H1 (cell line): ENCODE measurements around the gene CXCL16. TPM values are rescaled to one million over a fixed set of nuclear protein-coding genes. Genes with fewer than 3 reads are reported as not detected.

Experiments used
- ASH2L ChIP-seq: fragments of 200-600, 300-600 bp; sonication (generic); IDR thresholded peaks from one replicate; pipeline ENCODE4 v1.7.1; 2017; ENCODE audit warnings: low read length
- ATF2 ChIP-seq: IDR thresholded peaks from 2 replicates; pipeline ENCODE4 v1.6.1; 2012; ENCODE audit warnings: low read length, inconsistent platforms
- ATF3 ChIP-seq: IDR thresholded peaks from 2 replicates; pipeline ENCODE4 v1.6.1; 2011; ENCODE audit warnings: low read depth, mild to moderate bottlenecking, low read length; ENCODE audit not compliant: insufficient read depth
- CBX8 ChIP-seq: fragments of 300-800, 300-1000 bp; sonication (generic); IDR thresholded peaks from 2 replicates; pipeline ENCODE4 v1.7.1; 2016; ENCODE audit warnings: low read depth, low read length, borderline replicate concordance
- CHD1 ChIP-seq: IDR thresholded peaks from 2 replicates; pipeline ENCODE4 v1.6.1; 2012; ENCODE audit warnings: low read depth, low read length, improper control_type of control experiment
- CTBP2 ChIP-seq: IDR thresholded peaks from 2 replicates; pipeline ENCODE4 v1.7.0; 2011; ENCODE audit warnings: borderline replicate concordance, mild to moderate bottlenecking, moderate library complexity, mixed read lengths, low read length; ENCODE audit not compliant: insufficient read depth, insufficient read length
- E2F6 ChIP-seq: IDR thresholded peaks from 2 replicates; pipeline ENCODE4 v1.6.1; 2012; ENCODE audit warnings: inconsistent platforms
- FOSL1 ChIP-seq: IDR thresholded peaks from 2 replicates; pipeline ENCODE4 v1.6.1; 2011; ENCODE audit warnings: mild to moderate bottlenecking, low read depth, low read length, moderate library complexity; ENCODE audit not compliant: insufficient read depth
- KDM4A ChIP-seq: IDR thresholded peaks from one replicate; pipeline ENCODE4 v1.7.1; 2012; ENCODE audit warnings: low read depth, mild to moderate bottlenecking, moderate library complexity, low read length, inconsistent platforms; ENCODE audit not compliant: severe bottlenecking
- KDM5A ChIP-seq: fragments of 200-600 bp; IDR thresholded peaks from 2 replicates; pipeline ENCODE4 v1.7.1; 2012; ENCODE audit warnings: mild to moderate bottlenecking, low read length, inconsistent platforms, mixed read lengths
- PHF8 ChIP-seq: fragments of 200-600 bp; sonication (generic); conservative IDR thresholded peaks from 2 replicates; pipeline ENCODE4 v1.7.1; 2012; ENCODE audit warnings: low read depth, mild to moderate bottlenecking, inconsistent platforms, low read length, moderate library complexity
- polyA plus RNA-seq, 7 experiments: library from polyadenylated mRNA; depleted of rRNA in 3 of 7; stranded (reverse) in 5 of 7; unstranded in 2 of 7; fragments of >200 nt in 5 of 7; fragments of 200-250 nt in 2 of 7; gene quantifications; 1 replicate in 5 of 7; 2 replicates in 1 of 7; 4 replicates in 1 of 7; pipeline versions ENCODE4 v1.2.1 to v1.2.3, GENCODE V29; 2011 to 2013; ENCODE audit warnings: missing spikeins in 2 of 7, mixed read lengths in 2 of 7
- total RNA-seq: library from RNA; stranded (reverse); fragmentation: NEBNext Ultra II Directional; extraction: Animal tissue kit (Norgen Biotek cat#: 25700); gene quantifications from 2 replicates; pipeline ENCODE4 v1.2.1, GENCODE V29; 2021

Gene CXCL16
- total and polyA plus RNA-seq, 2 of the 8 experiments (the other 6 are each of a cell fraction or from before 2014, with no cell fraction given), result 3.5 to 4.8 TPM

- no peak; the same call in 1 of the 2 replicates for TF ChIP-seq E2F6
- TF ChIP-seq KDM4A, result no peak
- TF ChIP-seq CTBP2, result peak; percentile 54
- TF ChIP-seq KDM5A, result no peak
- no peak for TF ChIP-seq PHF8
- TF ChIP-seq FOSL1, result no peak
- no peak for TF ChIP-seq CBX8
- TF ChIP-seq ATF2, result no peak
- TF ChIP-seq ASH2L, result no peak
- TF ChIP-seq CHD1, result no peak
- TF ChIP-seq ATF3, result no peak
Measured at GRCh38 chr17:4738136-4739121, 1.3 kb downstream of the CXCL16 start (continued).
